Measurements from ENCODE around the gene SWT1.

The SWT1 gene

GRCh38 chr1:185265314-185265713 lies 108.3 kb downstream of the SWT1 start:
- no peaks in the 10 kb centered on the region for H3K9me3 ChIP-seq (ENCODE audit: insufficient read depth, low read depth, low read length)
- 92% methylated on average over 4 of the region's 4 CpGs for WGBS

GRCh38 chr1:185267301-185267700 lies 110.3 kb downstream of the SWT1 start:
- Histone ChIP-seq H3K4me1 (ENCODE audit: insufficient read depth, low read length) (no peaks in the 10 kb centered on the region), H3K36me3 (ENCODE audit: insufficient read depth, low read length) (no peaks in the 10 kb centered on the region), H3K27me3 (ENCODE audit: insufficient read depth, low read length) (no peaks in the 10 kb centered on the region), H3K4me3 (ENCODE audit: low read length) (no peak overlapping the region), H3K27ac (ENCODE audit: low read depth, low read length) (no peak overlapping the region), H3K9ac (ENCODE audit: low read depth, low read length) (no peak overlapping the region), H3K9me3 (ENCODE audit: insufficient read depth, low read depth, low read length) (no peaks in the 10 kb centered on the region)
- WGBS = 76% methylated on average over 3 of the region's 3 CpGs

More at GRCh38 chr1:185265314-185265713, 108.3 kb downstream of the SWT1 start:
- Histone ChIP-seq H3K27me3 (ENCODE audit: insufficient read depth, low read length) (no peaks in the 10 kb centered on the region), H3K4me3 (ENCODE audit: low read length) (no peak overlapping the region), H3K4me1 (ENCODE audit: insufficient read depth, low read length) (no peaks in the 10 kb centered on the region), H3K9ac (ENCODE audit: low read depth, low read length) (no peak overlapping the region), H3K27ac (ENCODE audit: low read depth, low read length) (no peak overlapping the region), H3K36me3 (ENCODE audit: insufficient read depth, low read length) (no peaks in the 10 kb centered on the region)

GRCh38 chr1:185267701-185268100 lies 110.7 kb downstream of the SWT1 start:
- H3K27me3 ChIP-seq (ENCODE audit: insufficient read depth, low read length) = no peaks in the 10 kb centered on the region
- no peak overlapping the region for H3K4me3 ChIP-seq (ENCODE audit: low read length)
- H3K9ac ChIP-seq (ENCODE audit: low read depth, low read length) = no peak overlapping the region
- no peaks in the 10 kb centered on the region for H3K36me3 ChIP-seq (ENCODE audit: insufficient read depth, low read length)
- H3K9me3 ChIP-seq (ENCODE audit: insufficient read depth, low read depth, low read length) = no peaks in the 10 kb centered on the region
- H3K27ac ChIP-seq (ENCODE audit: low read depth, low read length) = no peak overlapping the region
- H3K4me1 ChIP-seq (ENCODE audit: insufficient read depth, low read length) = no peaks in the 10 kb centered on the region

- Histone ChIP-seq H3K9ac (ENCODE audit: low read depth, low read length) (no peak overlapping the region), H3K27me3 (ENCODE audit: insufficient read depth, low read length) (no peaks in the 10 kb centered on the region), H3K27ac (ENCODE audit: low read depth, low read length) (no peak overlapping the region), H3K4me1 (ENCODE audit: insufficient read depth, low read length) (no peaks in the 10 kb centered on the region), H3K36me3 (ENCODE audit: insufficient read depth, low read length) (no peaks in the 10 kb centered on the region), H3K9me3 (ENCODE audit: insufficient read depth, low read depth, low read length) (no peaks in the 10 kb centered on the region), H3K4me3 (ENCODE audit: low read length) (no peak overlapping the region)
- 95% methylated on average over 2 of the region's 2 CpGs for WGBS
Observed at GRCh38 chr1:185268352-185268751, 111.4 kb downstream of the SWT1 start.

- whole genome bisulfite sequencing = 96% methylated on average over 2 of the region's 4 CpGs
- H3K9me3 ChIP-seq (ENCODE audit: insufficient read depth, low read depth, low read length) = no peaks in the 10 kb centered on the region
- no peaks in the 10 kb centered on the region for H3K4me1 ChIP-seq (ENCODE audit: insufficient read depth, low read length)
- H3K27ac ChIP-seq (ENCODE audit: low read depth, low read length) = no peak overlapping the region
- no peak overlapping the region for H3K9ac ChIP-seq (ENCODE audit: low read depth, low read length)
- H3K4me3 ChIP-seq (ENCODE audit: low read length) = no peak overlapping the region
- no peaks in the 10 kb centered on the region for H3K27me3 ChIP-seq (ENCODE audit: insufficient read depth, low read length)
- no peaks in the 10 kb centered on the region for H3K36me3 ChIP-seq (ENCODE audit: insufficient read depth, low read length)
Observed at GRCh38 chr1:185271921-185272320, 115.0 kb downstream of the SWT1 start.

GRCh38 chr1:185279571-185279970 lies 122.6 kb downstream of the SWT1 start:
- Histone ChIP-seq H3K9me3 (ENCODE audit: insufficient read depth, low read depth, low read length) (no peaks in the 10 kb centered on the region), H3K4me1 (ENCODE audit: insufficient read depth, low read length) (no peaks in the 10 kb centered on the region), H3K27me3 (ENCODE audit: insufficient read depth, low read length) (no peaks in the 10 kb centered on the region), H3K36me3 (ENCODE audit: insufficient read depth, low read length) (no peaks in the 10 kb centered on the region; the same call in 1 of the 2 replicates), H3K27ac (ENCODE audit: low read depth, low read length) (no peak overlapping the region), H3K4me3 (ENCODE audit: low read length) (no peak overlapping the region), H3K9ac (ENCODE audit: low read depth, low read length) (no peak overlapping the region)

GRCh38 chr1:185280589-185280988 lies 123.6 kb downstream of the SWT1 start:
- no peaks in the 10 kb centered on the region; the same call in 1 of the 2 replicates for H3K36me3 ChIP-seq (ENCODE audit: insufficient read depth, low read length)
- no peak overlapping the region for H3K9ac ChIP-seq (ENCODE audit: low read depth, low read length)
- WGBS = 92% methylated on average over 2 of the region's 2 CpGs
- H3K4me3 ChIP-seq (ENCODE audit: low read length) = no peak overlapping the region
- no peak overlapping the region for H3K27ac ChIP-seq (ENCODE audit: low read depth, low read length)
- no peaks in the 10 kb centered on the region for H3K9me3 ChIP-seq (ENCODE audit: insufficient read depth, low read depth, low read length)
- no peaks in the 10 kb centered on the region for H3K4me1 ChIP-seq (ENCODE audit: insufficient read depth, low read length)
- no peaks in the 10 kb centered on the region for H3K27me3 ChIP-seq (ENCODE audit: insufficient read depth, low read length)

- Histone ChIP-seq H3K4me1 (ENCODE audit: insufficient read depth, low read length) (no peaks in the 10 kb centered on the region), H3K9me3 (ENCODE audit: insufficient read depth, low read depth, low read length) (no peaks in the 10 kb centered on the region), H3K4me3 (ENCODE audit: low read length) (no peak overlapping the region), H3K27me3 (ENCODE audit: insufficient read depth, low read length) (no peaks in the 10 kb centered on the region), H3K9ac (ENCODE audit: low read depth, low read length) (no peak overlapping the region), H3K27ac (ENCODE audit: low read depth, low read length) (no peak overlapping the region), H3K36me3 (ENCODE audit: insufficient read depth, low read length) (no peaks in the 10 kb centered on the region; the same call in 1 of the 2 replicates)
- 93% methylated on average over 3 of the region's 3 CpGs for WGBS
Observed at GRCh38 chr1:185281245-185281644, 124.3 kb downstream of the SWT1 start.

- WGBS = 100% methylated on average over 1 of the region's 2 CpGs
- H3K27ac ChIP-seq (ENCODE audit: low read depth, low read length) = no peak overlapping the region
Observed at GRCh38 chr1:185284116-185284515, 127.1 kb downstream of the SWT1 start.

GRCh38 chr1:185284533-185285276 lies 127.7 kb downstream of the SWT1 start:
- Histone ChIP-seq H3K9ac (ENCODE audit: low read depth, low read length) (no peak overlapping the region), H3K4me3 (ENCODE audit: low read length) (no peak overlapping the region), H3K9me3 (ENCODE audit: insufficient read depth, low read depth, low read length) (no peaks in the 10 kb centered on the region), H3K36me3 (ENCODE audit: insufficient read depth, low read length) (no peaks in the 10 kb centered on the region), H3K27me3 (ENCODE audit: insufficient read depth, low read length) (no peaks in the 10 kb centered on the region), H3K4me1 (ENCODE audit: insufficient read depth, low read length) (no peaks in the 10 kb centered on the region), H3K27ac (ENCODE audit: low read depth, low read length) (no peak overlapping the region)
- 72% methylated on average over 2 of the region's 2 CpGs for WGBS

More at GRCh38 chr1:185284116-185284515, 127.1 kb downstream of the SWT1 start:
- Histone ChIP-seq H3K4me1 (ENCODE audit: insufficient read depth, low read length) (no peaks in the 10 kb centered on the region), H3K27me3 (ENCODE audit: insufficient read depth, low read length) (no peaks in the 10 kb centered on the region), H3K9ac (ENCODE audit: low read depth, low read length) (no peak overlapping the region), H3K4me3 (ENCODE audit: low read length) (no peak overlapping the region), H3K36me3 (ENCODE audit: insufficient read depth, low read length) (no peaks in the 10 kb centered on the region), H3K9me3 (ENCODE audit: insufficient read depth, low read depth, low read length) (no peaks in the 10 kb centered on the region)

- Histone ChIP-seq H3K4me1 (ENCODE audit: insufficient read depth, low read length) (no peaks in the 10 kb centered on the region), H3K9ac (ENCODE audit: low read depth, low read length) (no peak overlapping the region), H3K4me3 (ENCODE audit: low read length) (no peak overlapping the region), H3K9me3 (ENCODE audit: insufficient read depth, low read depth, low read length) (no peaks in the 10 kb centered on the region), H3K27ac (ENCODE audit: low read depth, low read length) (no peak overlapping the region), H3K27me3 (ENCODE audit: insufficient read depth, low read length) (no peaks in the 10 kb centered on the region), H3K36me3 (ENCODE audit: insufficient read depth, low read length) (no peaks in the 10 kb centered on the region)
- WGBS = 92% methylated on average over 2 of the region's 2 CpGs
Observed at GRCh38 chr1:185287451-185287850, 130.5 kb downstream of the SWT1 start.

GRCh38 chr1:185288435-185288834 lies 131.5 kb downstream of the SWT1 start:
- Histone ChIP-seq H3K9ac (ENCODE audit: low read depth, low read length) (no peak overlapping the region), H3K4me1 (ENCODE audit: insufficient read depth, low read length) (no peaks in the 10 kb centered on the region), H3K4me3 (ENCODE audit: low read length) (no peak overlapping the region), H3K36me3 (ENCODE audit: insufficient read depth, low read length) (peaks cover under 1% of the 10 kb centered on the region; the same call in 1 of the 2 replicates), H3K27me3 (ENCODE audit: insufficient read depth, low read length) (no peaks in the 10 kb centered on the region), H3K9me3 (ENCODE audit: insufficient read depth, low read depth, low read length) (no peaks in the 10 kb centered on the region), H3K27ac (ENCODE audit: low read depth, low read length) (no peak overlapping the region)
- WGBS = 95% methylated on average over 1 of the region's 3 CpGs
